Ascending aorta (tissue), 2 donors: ENCODE data around the gene SHB. TPM values are rescaled to one million over a fixed set of nuclear protein-coding genes. Genes with fewer than 3 reads are reported as not detected.

Source experiments
- DNase-seq, 2 donors: peaks; one replicate each; pipeline ENCODE4 v3.0.0-alpha.2; 2019; ENCODE audit warnings: low spot score in 2 of 2
- H3K27ac ChIP-seq, 2 donors: fragments of 200-600 bp; sonication (generic); one replicate each; pipeline ENCODE4 v1.5.1; 2016 to 2017; ENCODE audit warnings: mild to moderate bottlenecking in 1 of 2
- H3K27me3 ChIP-seq: fragments of 200-600 bp; sonication (generic); one replicate; pipeline ENCODE4 v1.5.1; 2017
- H3K36me3 ChIP-seq, 2 donors: fragments of 200-600 bp; sonication (generic); one replicate each; pipeline ENCODE4 v1.5.1; 2016
- H3K4me1 ChIP-seq, 2 donors: fragments of 200-600 bp; sonication (generic); one replicate each; pipeline ENCODE4 v1.5.1; 2016 to 2017; ENCODE audit warnings: mild to moderate bottlenecking in 1 of 2
- H3K4me3 ChIP-seq, 2 donors: fragments of 200-600 bp; sonication (generic); one replicate each; pipeline ENCODE4 v1.5.1; 2016 to 2017; ENCODE audit warnings: mild to moderate bottlenecking in 1 of 2
- H3K9me3 ChIP-seq, 2 donors: fragments of 200-600 bp; sonication (generic); one replicate each; pipeline ENCODE4 v1.5.1; 2016
- intact Hi-C: fragments of 100-400 bp; cut with DNase I; formaldehyde crosslinking; loops from one replicate; pipeline ENCODE4 v1.15.1; 2023
- total RNA-seq: library from RNA; depleted of rRNA; stranded (reverse); fragments of >200 nt; gene quantifications from one replicate; pipeline ENCODE4 v1.1.0, GENCODE V29; 2016
- TF ChIP-seq, protein P1 (sequence below), 3 experiments: fragments of 200-600 bp in 2 of 3; fragments of 450-650 bp in 1 of 3; sonication (generic) in 2 of 3; IDR thresholded peaks; one replicate each; pipeline ENCODE4 v1.5.1; 2016 to 2019; ENCODE audit warnings: antibody characterized with exemption in 3 of 3, mild to moderate bottlenecking in 1 of 3, moderate library complexity in 1 of 3

Gene SHB
- total RNA-seq, 1 donor from 2014 or later = 77.8 TPM

DNA sequence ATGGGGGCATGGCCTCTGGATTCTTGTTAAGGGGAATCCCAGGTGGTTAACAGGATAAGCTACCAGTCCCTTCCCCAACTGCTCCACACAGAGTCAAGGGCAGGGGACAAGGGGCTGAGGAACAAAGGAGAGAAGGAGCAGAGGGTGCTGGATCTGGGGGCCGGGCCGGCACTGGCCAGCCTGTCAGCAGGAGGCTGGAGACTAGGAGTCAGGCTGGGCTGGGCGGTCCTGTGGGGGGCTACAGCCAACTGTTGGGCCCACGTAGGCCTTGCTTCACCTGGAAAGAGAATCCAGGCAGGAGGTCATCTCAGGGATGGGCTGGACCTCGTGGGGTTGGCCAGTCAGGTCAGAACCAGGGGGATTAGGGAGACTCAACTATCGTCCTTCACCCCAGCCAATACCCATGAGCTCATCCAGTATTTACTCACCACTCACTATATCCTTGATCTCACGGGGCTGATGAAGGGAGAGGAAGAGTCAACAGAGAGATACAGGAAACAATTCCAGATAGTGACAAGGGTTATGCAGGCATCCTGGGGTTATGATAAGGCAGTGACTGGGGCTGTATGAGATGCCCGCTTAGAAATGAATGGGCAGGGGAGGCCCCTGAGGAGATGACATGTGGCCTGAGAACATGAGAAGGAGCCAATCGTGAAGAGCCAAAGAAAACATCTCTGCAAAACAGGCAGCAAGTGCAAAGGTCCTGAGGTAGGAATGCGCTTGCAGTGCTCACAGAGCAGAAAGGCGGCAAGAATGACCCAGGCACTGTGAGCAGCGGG is 117.2 kb downstream of the SHB start:
- H3K9me3 ChIP-seq = no peaks in the 10 kb centered on the region
- intact Hi-C loops = no loop called here
- peak overlapping the region; percentile 58 to 62 for H3K27ac ChIP-seq
- H3K36me3 ChIP-seq = peaks cover 9 to 17% of the 10 kb centered on the region in 2 donors
- H3K4me3 ChIP-seq = no peak overlapping the region
- TF ChIP-seq, protein P1, sequence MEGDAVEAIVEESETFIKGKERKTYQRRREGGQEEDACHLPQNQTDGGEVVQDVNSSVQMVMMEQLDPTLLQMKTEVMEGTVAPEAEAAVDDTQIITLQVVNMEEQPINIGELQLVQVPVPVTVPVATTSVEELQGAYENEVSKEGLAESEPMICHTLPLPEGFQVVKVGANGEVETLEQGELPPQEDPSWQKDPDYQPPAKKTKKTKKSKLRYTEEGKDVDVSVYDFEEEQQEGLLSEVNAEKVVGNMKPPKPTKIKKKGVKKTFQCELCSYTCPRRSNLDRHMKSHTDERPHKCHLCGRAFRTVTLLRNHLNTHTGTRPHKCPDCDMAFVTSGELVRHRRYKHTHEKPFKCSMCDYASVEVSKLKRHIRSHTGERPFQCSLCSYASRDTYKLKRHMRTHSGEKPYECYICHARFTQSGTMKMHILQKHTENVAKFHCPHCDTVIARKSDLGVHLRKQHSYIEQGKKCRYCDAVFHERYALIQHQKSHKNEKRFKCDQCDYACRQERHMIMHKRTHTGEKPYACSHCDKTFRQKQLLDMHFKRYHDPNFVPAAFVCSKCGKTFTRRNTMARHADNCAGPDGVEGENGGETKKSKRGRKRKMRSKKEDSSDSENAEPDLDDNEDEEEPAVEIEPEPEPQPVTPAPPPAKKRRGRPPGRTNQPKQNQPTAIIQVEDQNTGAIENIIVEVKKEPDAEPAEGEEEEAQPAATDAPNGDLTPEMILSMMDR (IDR thresholded peaks at IDR 0.05) = no peak
- H3K4me1 ChIP-seq = peaks cover 7 to 22% of the 10 kb centered on the region in 2 donors
- DNase-seq = no peak
- H3K27me3 ChIP-seq = no peaks in the 10 kb centered on the region

DNA sequence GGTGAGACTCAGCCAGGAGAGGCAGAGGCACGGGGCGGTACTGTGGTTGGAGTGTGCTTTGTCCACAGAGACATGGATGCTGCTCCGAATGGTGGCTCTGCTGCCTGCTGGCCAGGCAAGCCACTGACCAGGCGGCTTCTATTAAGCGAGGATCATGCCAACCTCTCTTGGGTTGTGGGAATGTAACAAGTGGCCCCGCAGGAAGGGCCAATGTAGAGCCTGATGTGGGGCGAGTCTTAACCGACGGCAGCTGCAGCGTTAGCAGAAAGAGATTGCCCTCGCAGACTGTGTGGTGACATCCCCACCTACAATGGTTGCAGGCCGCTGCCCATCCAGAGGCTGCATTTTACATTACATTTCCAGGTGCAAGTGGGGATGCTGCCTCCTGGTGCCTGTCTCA is 118.5 kb downstream of the SHB start:
- intact Hi-C loops = no loop called here
- TF ChIP-seq, protein P1 (IDR thresholded peaks at IDR 0.05) = no peak
- no peak for DNase-seq

DNA sequence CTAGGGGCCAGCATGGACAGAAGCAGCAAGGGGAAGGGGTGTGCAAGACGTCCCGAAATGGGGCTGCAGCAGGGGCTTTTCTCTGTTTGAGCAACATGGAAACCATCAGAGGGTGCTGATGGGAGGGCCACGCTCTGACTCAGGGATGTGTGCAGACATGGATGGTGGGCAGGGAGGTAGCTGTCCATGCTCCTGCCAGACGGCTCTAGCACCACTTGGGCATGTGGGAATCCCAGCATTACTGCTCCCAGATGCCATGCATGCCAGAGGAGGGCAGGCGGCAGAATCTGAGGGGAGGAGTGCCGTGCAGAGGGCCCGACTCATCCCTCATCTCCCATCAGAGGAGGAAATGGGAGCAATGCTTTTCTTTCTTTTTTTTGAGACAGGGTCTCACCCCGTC is 119.5 kb downstream of the SHB start:
- Histone ChIP-seq H3K27ac (no peak overlapping the region), H3K4me3 (no peak overlapping the region), H3K36me3 (peaks cover 14 to 19% of the 10 kb centered on the region in 2 donors), H3K9me3 (no peaks in the 10 kb centered on the region), H3K27me3 (no peaks in the 10 kb centered on the region), H3K4me1 (peaks cover 8 to 22% of the 10 kb centered on the region in 2 donors)
- no peak for DNase-seq
- TF ChIP-seq, protein P1 (IDR thresholded peaks at IDR 0.05) = no peak
- intact Hi-C loops = no loop called here

More for the DNA sequence above, 118.5 kb downstream of the SHB start:
- no peak overlapping the region for H3K4me3 ChIP-seq
- H3K36me3 ChIP-seq = peaks cover 20 to 25% of the 10 kb centered on the region in 2 donors
- no peaks in the 10 kb centered on the region for H3K9me3 ChIP-seq
- H3K4me1 ChIP-seq = peaks cover 7 to 22% of the 10 kb centered on the region in 2 donors
- no peak overlapping the region for H3K27ac ChIP-seq
- H3K27me3 ChIP-seq = no peaks in the 10 kb centered on the region

DNA sequence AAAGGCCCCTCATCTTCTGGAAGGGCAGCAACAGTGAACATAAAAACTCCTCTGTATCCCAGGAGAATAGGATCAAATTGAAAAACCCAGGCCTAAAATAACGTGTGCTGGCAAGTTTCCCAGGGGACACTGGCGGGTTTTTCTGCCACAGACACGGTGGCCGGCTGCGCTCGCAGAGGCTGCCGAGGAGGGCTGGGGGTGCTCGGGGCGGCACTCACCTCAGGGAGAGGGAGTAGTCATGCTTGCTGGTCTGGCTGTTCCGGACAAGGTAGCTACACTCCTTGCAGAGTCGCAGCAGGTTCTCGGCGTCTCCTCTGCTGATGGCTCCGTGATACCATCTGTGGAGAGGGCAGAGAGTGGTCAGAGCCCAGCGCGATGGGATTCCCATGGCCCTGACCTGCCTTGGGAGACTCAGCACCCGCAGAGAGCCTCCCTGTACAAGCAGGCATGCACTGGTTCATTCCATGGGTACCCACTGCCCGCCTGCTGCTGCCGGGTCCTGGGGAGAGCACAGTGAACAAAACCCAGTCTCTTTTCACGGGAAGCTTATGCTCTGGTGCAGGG is 120.5 kb downstream of the SHB start:
- intact Hi-C loops = no loop called here

DNA sequence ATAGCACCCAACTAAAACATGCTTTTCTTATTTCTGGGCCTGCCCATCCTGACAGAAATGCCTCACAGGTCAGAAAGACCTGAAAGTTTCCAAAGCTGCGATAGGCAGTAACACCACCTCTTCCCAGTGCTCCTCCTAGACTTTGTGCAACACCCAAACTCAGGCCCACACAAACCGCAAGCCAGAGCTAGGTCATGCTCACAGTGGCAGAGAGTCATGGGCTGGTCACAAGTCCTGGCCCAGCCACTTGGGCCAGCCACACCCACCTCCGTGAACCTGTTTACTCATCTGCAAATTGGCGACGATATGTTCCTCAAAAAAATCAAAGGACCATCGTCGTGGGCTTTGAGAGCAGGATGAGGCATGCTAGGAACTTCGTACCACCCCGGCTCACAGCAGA is 121.0 kb downstream of the SHB start:
- H3K27ac ChIP-seq = peak overlapping the region; percentile 33 to 45
- intact Hi-C loops = loop anchor here (2.0 kb wide), 1 partner anchor 69 kb away; no protein-coding TSS in a partner anchor
- H3K9me3 ChIP-seq = no peaks in the 10 kb centered on the region
- H3K4me3 ChIP-seq = no peak overlapping the region
- DNase-seq = no peak
- TF ChIP-seq, protein P1 (IDR thresholded peaks at IDR 0.05) = no peak
- peaks cover 14 to 19% of the 10 kb centered on the region in 2 donors for H3K36me3 ChIP-seq
- peaks cover 16 to 25% of the 10 kb centered on the region in 2 donors for H3K4me1 ChIP-seq
- H3K27me3 ChIP-seq = no peaks in the 10 kb centered on the region

More for the DNA sequence above, 120.5 kb downstream of the SHB start:
- Histone ChIP-seq H3K36me3 (peaks cover 14 to 19% of the 10 kb centered on the region in 2 donors), H3K4me3 (no peak overlapping the region), H3K27ac (peak overlapping the region; percentile 33 to 45), H3K9me3 (no peaks in the 10 kb centered on the region), H3K27me3 (no peaks in the 10 kb centered on the region), H3K4me1 (peaks cover 13 to 21% of the 10 kb centered on the region in 2 donors)
- DNase-seq = no peak
- TF ChIP-seq, protein P1 (IDR thresholded peaks at IDR 0.05) = no peak
